SIG-M5 treated with dmso at 0.1 percent for 504 hours (cell line): Measurements from ENCODE around the gene RNF217.
"Not testable (repeated sequence)": the region's sequence is repeated elsewhere in the genome, so short reads cannot be mapped to it uniquely, and the experiment has no call there.

Experiments
- DNase-seq: peaks from one replicate; lab custom pipeline; 2025; ENCODE audit not compliant: unreplicated experiment; lab: John Stamatoyannopoulos, UW

RNF217 gene

DNA sequence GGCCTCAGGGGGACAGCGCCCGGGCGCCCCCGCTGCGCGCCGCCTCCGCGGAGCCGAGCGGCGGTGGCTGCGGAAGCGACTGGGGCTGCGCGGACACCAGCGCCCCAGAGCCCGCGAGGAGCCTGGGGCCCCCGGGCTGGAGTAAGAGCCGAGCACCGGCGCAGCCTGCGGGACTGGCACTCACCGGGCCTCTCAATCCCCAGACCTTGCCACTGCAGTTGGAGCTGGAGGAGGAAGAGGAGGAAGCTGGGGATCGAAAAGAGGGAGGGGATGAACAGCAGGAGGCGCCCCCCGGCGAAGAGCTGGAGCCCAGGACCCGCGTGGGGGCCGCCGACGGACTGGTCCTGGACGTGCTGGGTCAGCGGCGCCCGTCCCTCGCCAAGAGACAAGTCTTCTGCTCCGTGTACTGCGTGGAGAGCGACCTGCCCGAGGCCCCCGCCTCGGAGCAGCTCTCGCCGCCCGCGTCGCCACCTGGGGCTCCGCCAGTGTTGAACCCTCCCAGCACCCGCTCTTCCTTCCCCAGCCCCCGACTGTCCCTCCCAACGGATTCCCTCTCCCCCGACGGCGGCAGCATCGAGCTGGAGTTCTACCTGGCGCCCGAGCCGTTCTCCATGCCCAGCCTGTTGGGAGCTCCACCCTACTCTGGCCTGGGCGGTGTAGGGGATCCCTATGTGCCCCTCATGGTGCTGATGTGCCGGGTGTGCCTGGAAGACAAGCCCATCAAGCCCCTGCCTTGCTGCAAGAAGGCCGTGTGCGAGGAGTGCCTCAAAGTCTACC is 590 bp downstream of the RNF217 start:
- no peak for DNase-seq

DNA sequence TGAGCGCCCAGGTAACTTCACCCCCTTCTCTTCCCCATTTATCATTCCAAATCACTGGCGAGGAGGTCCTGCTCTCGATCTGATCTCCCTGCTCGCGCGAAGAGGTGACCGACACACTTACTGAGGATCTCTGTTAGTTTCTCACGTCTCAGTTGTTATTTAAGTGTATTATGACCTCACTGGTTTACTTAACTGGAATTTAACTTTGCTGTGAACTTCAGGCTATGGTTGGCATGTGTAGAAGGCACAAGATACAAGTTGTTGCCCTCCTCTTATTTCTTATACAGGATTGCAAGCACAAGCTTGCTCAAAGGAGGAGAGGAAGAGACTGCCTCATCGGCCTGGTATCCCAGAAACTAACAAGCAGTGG is 1.2 kb downstream of the RNF217 start:
- peak; percentile 3 for DNase-seq

DNA sequence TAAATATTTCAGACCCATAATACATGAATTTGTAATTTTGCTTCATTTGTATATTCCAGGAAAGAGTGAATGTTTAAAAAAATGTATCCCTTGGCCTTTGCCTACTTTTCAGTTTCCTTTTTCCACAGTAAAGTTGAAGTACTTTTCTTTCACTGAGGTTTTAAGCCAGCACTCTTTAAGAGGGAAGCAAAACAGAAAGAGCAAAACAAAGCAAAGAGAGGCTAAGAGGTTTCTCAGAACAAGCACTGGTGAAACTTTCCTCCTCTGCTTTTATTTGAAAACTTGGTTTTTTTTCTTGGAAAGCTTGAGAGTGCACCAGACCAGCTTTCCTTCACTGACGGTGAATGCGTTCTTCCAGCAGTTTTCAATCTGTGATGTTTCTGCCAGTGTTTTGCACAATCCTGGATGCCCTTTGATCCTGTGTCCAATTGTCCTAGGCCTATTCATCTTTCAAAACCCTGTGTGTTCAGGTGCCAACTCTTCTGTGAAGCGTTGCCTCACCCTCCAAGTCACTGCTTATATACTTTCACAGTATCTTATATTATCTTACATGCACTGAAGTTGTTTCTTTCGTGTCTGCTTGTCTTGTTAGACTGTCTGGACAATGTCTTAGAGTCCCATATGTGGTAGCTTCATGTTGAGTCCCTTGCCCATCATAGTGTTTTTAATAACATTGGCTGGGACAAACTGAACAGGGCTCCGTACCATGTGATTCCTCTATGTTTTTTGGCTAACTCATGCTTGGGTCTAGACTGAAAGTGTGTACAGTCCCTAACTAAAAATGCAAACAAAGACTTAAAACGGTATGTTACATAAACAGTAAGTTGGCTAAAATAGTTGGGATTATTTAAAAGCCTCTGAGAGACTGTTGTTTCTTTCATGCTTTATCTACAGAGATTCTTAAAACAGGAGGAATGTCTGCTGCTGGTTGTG is 1.9 kb downstream of the RNF217 start:
- DNase-seq = no peak

DNA sequence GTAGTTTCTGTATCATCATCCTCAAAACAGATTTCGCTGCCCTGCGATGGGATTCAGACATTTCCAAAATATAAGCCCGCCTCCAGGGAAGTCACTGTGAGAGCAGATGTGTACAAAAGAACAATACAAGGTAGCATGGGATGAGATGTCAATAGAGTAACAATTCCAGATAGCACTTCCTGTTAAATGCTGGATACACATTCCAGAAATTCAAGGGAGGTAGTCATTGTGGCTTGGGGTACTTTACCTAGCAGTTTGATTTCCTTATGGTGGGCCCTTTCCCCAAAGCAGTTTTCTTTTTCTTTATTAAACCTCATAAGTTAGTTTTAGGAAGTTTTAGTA is 2.5 kb downstream of the RNF217 start:
- no peak for DNase-seq

DNA sequence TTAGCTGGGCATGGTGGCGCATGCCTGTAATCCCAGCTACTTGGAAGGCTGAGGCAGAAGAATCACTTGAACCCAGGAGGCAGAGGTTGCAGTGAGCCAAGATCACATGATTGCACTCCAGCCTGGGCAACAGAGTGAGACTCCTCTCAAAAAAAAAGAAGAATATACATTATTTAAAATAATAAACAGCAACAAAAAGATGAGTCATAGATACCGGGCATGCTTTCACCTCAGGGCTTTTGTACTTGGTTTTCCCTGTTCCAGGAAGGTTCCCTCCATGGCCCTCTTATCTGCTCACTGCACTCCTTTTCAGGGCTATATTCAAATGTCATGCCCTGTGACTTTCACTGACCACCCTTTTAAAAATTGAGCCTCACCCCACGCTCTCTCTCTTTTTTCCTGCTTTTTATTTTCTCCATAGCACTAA is 3.2 kb downstream of the RNF217 start:
- not testable (repeated sequence) for DNase-seq

DNA sequence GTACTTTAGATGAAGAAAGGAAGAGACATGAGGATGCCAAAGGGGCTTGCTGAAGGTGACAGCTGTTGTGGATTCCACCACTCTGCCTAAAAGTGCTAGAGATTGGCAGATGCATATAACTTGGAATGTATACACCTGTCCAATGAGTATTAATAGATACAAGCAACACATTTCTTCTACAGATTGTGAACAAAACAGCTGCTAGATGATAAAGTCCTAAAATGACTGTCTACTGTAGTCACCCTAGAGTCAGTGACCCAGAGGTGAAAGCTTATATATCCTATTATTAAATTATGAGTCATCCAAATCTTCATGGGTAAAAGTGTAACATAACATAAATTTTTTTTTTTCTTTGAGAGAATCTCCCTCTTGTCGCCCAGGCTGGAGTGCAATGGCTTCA is 5.2 kb downstream of the RNF217 start:
- DNase-seq = no peak

DNA sequence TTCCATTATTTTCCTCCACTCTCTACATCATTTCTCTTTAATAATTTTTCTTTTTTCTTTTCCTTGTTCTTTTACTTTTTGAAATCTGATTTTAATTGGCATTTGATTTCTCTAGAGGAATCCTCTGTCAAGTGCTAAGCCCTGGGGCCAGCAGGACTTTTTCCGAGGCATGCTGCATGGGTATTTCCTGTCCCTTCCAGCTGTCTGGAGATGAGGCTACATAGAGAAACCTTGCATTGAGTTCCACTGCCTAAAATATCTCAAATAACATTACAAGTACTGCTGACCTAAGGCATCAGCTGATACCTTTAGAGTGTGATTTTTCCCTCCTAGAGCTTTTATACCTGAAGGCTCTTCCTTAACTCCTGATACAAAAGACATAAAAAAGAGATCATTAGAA is 6.2 kb downstream of the RNF217 start:
- DNase-seq = no peak

DNA sequence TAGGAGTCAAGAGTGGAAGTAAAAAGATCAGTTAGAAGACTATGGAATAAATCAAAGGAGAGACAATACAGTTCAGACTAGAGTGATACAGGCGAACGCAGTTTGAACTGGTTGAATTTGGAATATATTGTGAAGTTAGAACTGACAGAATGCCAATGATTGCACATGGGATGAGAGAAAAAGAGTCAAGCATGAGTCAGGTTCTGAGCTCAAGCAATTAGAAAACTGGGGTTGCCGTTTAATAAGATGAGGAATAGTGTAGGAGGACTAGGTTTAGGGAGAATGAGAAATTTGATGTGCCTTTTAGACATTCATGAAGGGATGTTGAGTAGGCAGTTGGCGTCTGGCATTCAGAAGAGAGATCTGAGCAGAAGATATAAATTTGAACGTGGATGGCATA is 8.0 kb downstream of the RNF217 start:
- DNase-seq = no peak

DNA sequence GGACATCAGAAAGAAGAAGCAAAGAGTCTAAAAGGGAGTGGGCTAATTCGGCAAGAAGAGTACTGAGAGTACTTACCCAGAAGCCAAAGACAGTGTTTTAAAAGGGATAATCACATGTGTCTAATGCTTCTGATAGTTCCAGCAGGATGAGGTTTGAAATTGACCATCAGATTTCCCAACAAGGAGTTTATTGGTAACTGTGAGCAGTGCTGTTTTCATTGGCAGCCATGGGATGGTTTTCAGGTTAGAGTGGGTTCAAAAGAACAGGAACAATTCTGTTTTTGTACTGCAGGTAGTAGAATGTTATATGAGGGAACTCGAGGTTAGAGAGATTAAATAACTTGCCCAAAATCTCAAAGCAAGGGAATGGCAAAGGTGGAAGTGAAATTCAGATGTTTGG is 8.5 kb downstream of the RNF217 start:
- no peak for DNase-seq

DNA sequence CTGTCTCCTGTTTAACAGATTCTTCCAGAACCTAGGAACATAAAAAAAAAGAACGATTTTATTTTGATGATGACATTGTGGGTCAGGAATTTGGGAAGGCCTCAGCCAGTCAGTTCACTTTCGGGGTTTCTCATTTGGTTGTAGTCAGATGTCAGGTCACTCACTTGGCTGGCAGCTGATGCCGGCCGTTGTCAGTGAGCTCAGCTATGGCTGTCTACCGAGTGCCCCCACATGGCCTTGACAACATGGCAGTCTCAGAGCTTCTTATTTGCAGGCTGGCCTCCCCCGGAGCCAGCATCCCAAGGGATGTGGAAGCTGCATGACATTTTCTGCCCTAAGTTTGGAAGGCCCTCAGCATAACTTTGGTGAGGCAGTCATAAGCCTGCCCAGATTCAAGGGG is 11.5 kb downstream of the RNF217 start:
- DNase-seq = no peak

DNA sequence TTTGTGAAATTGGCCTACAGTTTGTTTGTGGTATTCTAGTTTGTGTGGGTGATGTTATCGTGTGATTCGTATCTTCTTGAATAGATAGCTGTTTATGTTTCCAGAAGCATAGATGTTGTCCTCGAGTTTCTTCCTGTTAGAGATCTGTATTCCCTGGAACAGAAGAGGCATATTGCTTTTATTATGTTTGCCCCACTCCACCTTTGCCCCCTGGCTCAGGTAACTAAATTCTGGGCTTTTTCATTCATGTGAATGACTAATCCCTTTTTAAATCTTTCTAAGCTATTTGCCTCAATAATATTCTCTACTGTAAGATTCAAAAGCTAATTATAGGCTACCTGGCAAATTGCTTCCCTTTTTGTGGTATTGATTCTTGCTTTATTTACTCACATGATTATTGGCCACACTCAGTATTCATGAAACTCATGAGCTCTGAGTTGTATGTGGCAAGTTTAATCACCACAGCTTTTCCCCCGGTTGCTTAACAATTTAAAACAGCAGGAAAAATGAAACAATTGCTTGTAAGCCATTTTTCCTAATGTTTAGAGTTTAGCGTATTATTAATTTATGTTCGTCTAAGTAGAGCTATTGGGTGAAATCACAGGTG is 12.6 kb downstream of the RNF217 start:
- DNase-seq = no peak

DNA sequence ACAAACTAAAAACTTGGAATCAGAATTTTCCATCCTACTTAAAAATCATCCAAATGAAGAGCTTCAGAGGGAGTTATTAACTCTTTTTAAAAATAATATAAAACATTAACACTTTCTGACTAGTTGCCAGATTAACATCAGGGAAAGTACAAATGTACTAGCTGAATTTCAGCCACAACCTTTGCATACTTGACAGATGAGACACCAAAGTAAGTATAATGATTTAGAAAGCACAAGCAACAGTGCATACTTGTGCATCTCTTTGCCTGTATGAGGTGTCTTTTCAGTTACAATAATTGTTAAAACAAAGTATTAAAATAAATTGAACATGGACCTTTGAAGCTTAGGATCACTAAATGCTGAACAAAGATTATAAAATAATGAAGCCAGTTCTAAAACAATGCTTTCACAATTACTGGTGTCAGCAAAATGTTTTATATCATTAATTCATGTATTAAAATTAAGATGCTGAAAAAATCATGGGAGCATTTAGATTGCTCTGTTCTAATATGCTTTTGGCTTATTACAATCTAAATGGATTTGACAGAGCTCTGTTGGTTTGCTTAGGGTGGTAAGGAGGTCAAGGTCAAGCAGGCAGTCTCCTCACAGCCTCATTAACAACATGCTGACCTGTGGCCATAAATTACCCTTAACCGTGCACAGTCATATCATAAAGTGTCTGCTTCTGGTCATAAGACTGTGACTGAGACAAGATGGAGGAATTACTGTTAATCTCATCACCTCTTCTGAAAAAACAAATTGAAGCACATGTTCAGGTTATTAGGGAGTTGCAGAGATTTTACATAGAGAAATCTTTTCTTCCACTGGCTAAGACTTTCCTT is 15.1 kb downstream of the RNF217 start:
- no peak for DNase-seq

DNA sequence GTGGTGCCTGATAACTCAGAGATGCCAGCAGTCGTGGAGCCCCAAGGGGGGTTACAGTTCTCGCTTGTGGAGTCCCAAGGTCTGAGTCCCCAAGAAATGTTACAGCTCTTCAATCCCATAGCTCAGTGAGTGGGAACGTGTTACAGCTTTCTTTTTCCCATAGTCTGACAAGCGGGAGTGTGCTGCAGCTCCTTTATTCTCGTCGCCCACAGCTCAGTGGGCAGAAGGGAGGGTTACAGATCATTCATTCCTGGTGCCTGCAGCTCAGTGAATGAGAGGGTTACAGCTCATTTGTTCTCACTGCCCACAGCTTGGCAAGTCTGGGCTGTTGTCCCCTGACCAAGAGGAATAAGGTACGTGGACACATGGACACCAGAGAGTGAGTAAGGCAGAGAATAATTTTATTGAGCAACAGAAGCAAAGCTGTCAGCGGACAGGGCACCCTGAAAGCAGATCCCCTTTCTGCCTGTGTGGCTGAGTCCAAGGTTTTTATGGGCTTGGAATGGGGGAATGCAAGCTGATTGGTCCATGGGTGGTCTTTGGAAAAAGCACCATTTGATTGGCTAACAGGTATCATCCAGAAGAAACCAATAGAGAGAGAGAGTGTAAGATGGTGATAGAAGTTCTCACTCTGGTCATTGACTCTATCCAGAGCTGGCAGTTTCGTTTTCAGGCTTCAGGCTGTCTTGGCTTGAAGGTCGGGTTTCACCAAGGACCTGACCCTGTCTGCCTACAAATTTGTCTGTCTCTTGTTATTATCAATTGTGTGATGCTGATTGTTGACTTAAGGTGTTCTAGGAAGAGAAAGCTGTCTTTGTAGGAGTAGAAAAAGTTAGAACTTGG is 16.4 kb downstream of the RNF217 start:
- DNase-seq = no peak

DNA sequence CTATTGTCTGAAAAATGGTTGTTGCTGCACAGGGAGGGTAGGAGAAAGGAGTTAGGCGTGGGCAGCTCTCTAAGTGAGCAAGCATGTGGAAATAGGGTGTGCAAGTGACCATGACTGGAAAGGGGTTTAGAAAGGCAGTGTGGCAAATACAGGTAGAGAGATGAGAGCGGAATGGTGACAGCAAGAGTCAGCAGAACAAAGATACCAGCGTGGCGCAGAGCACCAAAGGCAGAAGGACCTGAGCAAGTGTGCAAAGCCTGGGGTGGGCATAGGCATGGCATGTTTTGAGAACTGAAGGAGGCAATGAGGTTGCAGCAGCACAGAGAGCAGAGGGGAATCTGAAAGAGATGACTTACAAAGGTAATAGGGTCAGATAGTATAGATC is 17.0 kb downstream of the RNF217 start:
- DNase-seq = no peak

DNA sequence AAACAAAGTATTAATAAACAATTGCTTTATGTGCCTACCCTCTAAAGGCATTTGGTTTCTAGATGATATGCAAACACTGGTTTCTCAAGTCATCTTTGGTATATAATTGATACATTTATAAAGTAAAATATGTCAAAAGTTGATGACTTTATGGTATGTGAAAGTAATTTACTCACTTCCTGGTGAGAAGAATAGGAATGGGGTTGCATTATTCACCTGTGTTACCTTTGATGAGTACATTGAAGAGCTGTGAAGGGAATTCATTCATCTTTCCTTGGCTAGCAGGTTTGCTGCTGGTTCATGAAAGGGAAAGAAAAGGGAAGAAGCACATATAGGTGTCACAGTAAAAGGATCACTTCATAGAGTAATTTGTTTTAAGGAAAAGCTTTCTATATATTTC is 20.4 kb downstream of the RNF217 start:
- no peak for DNase-seq

DNA sequence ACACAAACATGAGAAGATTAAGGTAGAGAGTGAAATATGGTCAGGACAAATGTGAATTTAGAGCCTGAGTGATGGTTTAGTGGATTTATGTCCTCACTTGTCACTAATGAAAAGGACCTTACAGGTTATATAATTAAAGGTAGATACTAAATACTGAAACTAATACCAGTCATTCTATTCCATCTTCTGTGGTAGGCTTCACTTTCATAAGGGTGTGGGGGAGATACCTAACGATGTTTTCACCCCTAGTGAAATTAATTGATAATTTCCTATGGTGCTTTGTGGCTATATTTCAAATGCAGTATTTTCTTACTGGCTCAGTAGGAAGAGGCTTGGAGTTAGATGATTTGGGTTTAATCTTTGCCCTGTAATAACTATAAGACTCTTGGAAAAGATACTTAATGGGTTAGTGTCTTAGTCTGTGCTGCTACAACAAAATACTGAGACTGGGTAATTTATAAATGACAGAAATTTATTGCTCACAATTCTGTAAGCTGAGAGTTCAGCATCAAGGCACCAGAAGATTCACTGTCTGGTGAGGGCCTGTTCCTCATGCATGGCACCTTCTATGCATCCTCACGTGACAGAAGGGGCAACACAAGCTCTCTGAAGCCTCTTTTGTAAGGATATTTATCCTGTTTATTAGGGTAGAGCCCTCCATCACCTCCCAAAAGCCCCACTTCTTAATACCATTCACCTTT is 21.3 kb downstream of the RNF217 start:
- DNase-seq = no peak

DNA sequence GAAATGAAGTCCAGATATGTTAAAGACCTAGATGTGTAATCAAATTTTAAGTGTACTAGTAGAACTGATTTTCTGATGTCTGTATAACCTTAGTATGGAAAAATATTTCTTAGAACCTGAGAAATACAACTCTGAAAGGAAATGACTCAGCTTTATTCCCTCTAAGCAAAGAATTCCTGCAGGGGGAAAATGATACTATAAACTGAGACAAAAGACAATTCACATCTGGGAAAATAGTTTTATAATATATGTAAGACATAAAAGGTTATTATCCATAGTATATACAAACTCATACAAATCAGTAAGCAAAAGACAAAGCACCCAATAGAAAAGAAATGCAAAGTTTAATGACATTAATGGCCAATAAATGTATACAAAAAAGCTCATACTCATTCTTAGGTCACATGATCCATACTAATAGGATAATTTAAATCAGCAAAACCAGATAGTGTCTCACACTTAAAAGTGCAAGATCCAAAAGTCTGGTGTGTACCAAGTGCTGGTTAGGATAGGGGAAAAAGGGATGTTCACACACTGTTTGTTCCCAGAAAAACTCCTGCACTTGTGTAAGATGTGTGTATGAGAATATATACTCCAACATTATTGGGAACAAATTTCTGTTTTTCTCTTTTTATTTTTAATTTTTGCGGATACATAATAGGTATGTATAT is 22.6 kb downstream of the RNF217 start:
- DNase-seq = no peak

DNA sequence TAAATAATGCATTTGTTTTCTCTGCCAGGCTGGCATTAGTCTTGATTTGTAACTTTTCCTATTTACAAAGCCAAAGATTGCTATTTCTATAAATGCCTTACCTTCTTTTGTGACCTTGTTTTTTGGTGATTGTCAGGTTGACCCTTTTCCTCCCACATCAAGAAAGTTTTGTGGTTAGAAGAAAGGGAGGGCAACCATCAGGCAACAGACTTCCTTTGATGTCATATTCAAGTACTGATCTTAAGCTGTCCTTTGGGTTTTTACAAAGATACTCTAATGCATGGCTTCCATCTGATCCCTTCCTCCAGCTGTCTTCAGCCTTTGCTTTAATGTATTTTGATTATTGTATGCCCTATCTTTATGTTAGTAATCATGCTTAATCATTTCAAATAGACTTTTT is 23.9 kb downstream of the RNF217 start:
- no peak for DNase-seq

DNA sequence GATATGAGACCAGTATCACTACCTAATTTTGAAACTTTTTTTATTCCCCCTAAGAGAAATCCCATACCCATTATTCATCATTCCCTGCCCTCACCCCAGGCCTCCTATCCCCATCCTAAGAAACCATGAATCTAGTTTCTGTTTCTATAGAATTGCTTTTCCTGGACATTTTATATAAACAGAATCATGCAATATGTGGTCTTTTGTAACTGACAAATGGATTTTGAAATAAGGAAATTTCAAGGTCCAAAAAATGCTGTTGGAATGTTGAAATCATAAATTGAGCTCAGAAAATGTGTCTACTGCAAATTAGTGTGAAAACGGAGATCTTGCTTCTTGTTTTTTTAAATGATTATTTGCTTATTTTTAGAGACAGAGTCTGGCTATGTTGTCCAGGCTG is 25.1 kb downstream of the RNF217 start:
- DNase-seq = no peak
